DMS53 (cell line): ENCODE results near the gene DAPK3.
"Not testable (repeated sequence)": the region's sequence is repeated elsewhere in the genome, so short reads cannot be mapped to it uniquely, and the experiment has no call there.

Source experiments
- DNase-seq: peaks from one replicate; lab custom pipeline; 2025; lab: John Stamatoyannopoulos, UW

The DAPK3 gene

GRCh38 chr19:3978145-3978544, 7.2 kb upstream of the DAPK3 start:
- DNase-seq, result no peak

GRCh38 chr19:3977242-3978143, 6.6 kb upstream of the DAPK3 start:
- peak; percentile 27 for DNase-seq

GRCh38 chr19:3976495-3977241, 5.8 kb upstream of the DAPK3 start:
- DNase-seq, result peak; percentile 35

- DNase-seq, result peak; percentile 40
Observed at GRCh38 chr19:3975637-3976087, 4.8 kb upstream of the DAPK3 start.

- DNase-seq, result peak; percentile 26
Observed at GRCh38 chr19:3975144-3975543, 4.2 kb upstream of the DAPK3 start.

GRCh38 chr19:3970313-3970807, 539 bp downstream of the DAPK3 start:
- DNase-seq, result no peak

- peak; percentile 67 for DNase-seq
Observed at GRCh38 chr19:3969435-3970312, 1.2 kb downstream of the DAPK3 start.

GRCh38 chr19:3968556-3969434, 2.1 kb downstream of the DAPK3 start:
- DNase-seq, result peak; percentile 91

GRCh38 chr19:3967983-3968382, 2.9 kb downstream of the DAPK3 start:
- DNase-seq, result not testable (repeated sequence)

- DNase-seq, result peak; percentile 91
Observed at GRCh38 chr19:3966051-3967017, 4.6 kb downstream of the DAPK3 start.

- DNase-seq, result no peak
Observed at GRCh38 chr19:3964256-3965194, 6.4 kb downstream of the DAPK3 start.

GRCh38 chr19:3963458-3964255, 7.2 kb downstream of the DAPK3 start:
- DNase-seq, result no peak

- DNase-seq, result no peak
Observed at GRCh38 chr19:3961007-3961406, 9.9 kb downstream of the DAPK3 start.

GRCh38 chr19:3959766-3960131, 11.2 kb downstream of the DAPK3 start:
- DNase-seq, result no peak

GRCh38 chr19:3958836-3959765, 11.8 kb downstream of the DAPK3 start:
- no peak for DNase-seq

GRCh38 chr19:3955688-3956087, 15.2 kb downstream of the DAPK3 start:
- DNase-seq, result no peak

- DNase-seq, result not testable (repeated sequence)
Observed at GRCh38 chr19:3955276-3955675, 15.6 kb downstream of the DAPK3 start.
